Renal cortex interstitium (tissue), 11 donors: ENCODE data around the gene DENND4A. TPM values are rescaled to one million over a fixed set of nuclear protein-coding genes. Genes with fewer than 3 reads are reported as not detected.
"Not testable (repeated sequence)": the region's sequence is repeated elsewhere in the genome, so short reads cannot be mapped to it uniquely, and the experiment has no call there.

Experiments used
- DNase-seq, 11 donors: peaks; one replicate each; pipeline ENCODE4 v3.0.0-alpha.2; 2013; ENCODE audit warnings: low read depth in 9 of 11, low spot score in 4 of 11; ENCODE audit errors: extremely low read depth in 1 of 11
- polyA plus RNA-seq, 3 donors: library from polyadenylated mRNA; unstranded; fragments of 120-200 nt; gene quantifications; one replicate each; pipeline ENCODE4 v1.2.1, GENCODE V29; 2013; ENCODE audit not compliant: insufficient read length in 3 of 3

DENND4A gene
- polyA plus RNA-seq, 3 donors = 14.8 to 21.2 (median 17.0) TPM

DNA sequence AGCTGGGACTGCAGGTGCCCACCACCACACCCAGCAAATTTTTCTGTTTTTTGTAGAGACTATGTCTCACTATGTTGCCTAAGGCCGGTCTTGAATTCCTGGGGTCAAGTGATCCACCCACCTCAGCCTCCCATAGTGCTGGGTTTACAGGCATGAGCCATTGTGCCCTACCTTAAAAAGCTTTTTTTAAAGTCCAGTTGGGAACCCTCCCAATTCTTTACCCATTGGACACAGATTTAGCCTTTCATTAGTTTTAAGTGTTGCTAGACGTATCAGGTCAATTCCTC, 1.7 kb upstream of the DENND4A start:
- DNase-seq = no peak

DNA sequence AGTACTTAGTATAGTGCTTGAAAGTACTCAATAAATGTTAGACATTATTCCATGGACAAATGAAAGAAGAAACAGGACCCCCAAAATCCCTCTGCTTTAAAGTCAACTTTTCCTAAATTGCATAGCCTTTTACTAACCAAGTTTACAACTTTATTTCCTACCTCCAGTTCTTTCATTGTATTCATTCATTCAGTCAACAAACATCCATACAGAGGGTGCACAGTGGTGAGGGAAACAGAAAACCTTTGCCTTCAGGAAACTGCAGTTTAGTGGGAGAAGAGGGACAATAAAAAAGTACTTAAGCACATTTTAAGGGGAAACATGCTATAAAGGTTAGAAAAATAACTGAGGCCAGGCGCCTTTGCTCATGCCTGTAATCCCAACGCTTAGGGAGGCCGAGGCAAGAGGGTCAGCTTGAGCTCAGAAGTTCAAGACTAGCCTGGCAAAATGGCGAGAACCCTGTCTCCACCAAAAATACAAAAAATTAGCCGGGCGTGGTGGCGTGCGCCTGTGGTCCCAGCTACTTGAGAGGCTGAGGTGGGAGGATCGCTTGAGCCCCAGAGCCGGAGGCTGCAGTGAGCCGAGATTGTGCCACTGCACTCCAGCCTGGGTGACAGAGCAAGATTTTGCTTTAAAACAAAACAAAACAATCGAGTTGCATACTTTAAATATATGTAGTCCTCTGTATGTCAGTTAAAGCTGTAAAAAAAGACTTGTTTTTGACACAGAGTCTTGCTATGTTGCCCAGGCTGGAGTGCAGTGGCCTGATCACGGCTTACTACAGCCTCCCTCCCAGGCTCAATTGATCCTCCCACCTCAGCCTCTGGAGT, 1.1 kb upstream of the DENND4A start:
- no peak for DNase-seq

DNA sequence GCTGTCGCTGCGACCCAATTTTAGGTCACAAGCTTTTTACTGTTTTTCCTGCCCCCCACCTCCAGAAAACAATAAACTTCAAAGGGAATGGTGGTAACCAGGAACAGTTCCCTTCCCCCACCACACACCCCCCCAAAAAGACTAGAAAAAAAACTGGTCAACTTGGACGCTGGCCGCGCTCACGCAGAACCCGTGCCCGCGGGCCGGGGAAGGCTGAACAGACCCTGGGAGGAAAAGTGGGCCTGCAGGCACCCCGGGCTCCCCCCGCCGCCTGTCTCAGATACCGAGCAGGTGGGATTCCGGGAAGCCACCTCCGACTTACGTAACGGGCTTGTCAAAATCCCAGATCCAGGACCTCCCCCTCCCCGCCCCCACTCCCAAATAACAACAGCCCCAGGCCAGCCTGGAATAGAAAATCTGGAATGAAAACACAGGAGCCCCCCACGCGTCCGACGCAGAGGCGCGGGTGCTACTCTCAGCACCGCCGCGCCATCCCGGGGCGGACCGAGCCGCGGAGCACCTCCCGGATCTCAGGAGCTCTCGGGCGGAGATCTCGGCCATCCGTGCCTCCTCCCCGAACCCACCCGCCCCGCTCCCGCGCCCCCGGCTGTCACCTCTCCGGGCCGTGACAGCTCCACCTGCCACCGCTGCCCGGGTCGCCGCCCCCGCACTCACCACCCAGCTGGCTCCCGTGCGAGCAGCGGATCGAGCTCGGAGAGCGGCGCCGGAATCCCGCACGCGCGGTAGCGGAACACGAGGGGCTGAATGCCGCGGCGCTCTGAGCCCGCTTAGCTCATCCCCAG, 557 bp downstream of the DENND4A start:
- DNase-seq = peak; percentile 29 to 71 (median 59)

DNA sequence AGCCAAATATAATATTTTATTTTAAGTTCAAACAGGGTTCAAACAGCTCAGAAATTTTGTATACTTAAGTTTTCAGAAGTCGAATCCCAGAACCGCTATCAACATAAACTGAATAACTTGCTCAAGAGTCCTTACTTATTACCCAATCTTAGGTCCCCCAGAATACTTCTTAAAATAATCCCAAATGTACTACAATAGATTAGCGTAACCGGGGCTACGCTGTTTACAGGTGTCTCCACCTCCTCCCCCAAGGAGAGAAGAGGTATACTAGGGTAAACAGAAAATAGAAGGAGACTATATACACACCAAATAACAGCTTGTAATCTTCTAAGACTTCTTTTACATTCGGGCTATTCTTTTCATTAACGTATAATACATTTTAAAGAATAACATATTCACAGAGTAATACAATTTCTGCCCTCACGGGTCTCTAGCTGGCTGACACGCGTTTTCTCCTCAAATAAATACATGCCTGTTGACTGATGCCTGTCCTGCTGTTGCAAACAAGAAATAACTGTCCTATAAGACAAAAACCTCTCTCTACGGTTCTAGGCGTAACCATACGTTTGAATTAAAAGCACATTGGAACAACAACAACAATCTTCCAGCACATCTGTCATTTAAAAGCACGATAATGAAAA, 1.3 kb downstream of the DENND4A start:
- peak in 8 of 11 donors; percentile 6 to 36 (median 13) for DNase-seq

DNA sequence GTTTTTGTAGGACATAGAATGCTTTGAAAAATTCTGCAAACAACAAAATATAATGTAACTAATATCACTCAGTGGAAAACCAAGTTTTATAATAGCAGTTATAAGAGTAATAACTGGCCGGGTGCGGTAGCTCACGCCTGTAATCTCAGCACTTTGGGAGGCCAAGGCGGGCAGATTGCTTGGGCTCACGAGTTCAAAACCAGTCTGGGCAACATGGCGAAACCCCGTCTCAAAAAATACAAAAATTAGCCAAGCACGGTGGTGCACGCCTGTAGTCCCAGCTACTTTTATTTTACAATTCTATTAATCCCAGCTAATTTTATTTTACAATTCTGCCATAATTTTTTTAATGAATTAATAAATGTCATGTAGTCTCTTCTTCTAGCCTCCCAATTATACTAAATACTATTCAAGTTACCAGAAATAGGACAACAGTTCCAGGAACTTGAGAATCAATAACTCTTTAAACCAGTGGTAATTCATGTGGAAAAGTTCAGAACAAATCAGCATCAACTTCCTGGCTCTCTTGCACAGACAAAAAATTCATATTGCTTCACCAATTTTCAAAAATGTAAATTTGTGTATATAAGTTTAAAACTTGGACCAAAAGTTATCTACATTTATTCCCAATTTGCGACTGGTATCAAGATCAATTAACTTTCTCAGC, 2.2 kb downstream of the DENND4A start:
- DNase-seq = peak in 1 of 11 donors; percentile 17

DNA sequence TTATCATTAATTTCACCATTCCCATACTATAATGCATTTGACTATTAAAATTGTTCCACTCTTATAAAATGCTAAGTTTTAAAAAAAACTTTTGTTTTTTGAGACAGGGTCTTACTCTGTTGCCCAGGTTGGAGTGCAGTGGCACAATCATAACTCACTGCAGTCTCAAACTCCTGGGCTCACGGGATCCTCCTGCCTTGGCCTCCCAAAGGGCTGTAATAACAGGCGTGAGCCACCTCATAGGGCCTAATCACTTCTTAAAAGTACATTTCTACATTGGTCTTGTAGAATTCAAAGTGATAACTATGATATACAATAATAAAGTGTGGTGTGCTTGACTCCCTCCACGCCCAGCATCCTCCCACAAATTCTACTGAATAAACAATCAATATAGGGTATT, 3.0 kb downstream of the DENND4A start:
- no peak for DNase-seq

DNA sequence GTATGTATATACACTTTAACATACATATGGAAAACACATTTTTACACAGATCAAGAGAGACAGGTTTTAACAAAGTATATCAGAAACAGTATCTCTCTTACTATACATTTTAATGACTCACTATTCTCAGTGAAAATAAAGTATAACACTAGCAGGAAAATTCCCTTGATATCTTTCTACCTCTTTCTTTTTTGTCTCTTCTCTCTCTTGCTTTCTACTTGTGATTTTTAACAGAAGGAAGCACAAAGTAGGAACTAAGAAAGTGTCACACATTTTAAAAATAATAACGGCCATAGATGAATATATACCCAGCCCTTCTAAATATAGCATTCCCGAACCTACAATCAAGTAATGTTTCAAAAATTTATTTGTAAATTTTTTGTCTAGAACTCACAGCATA, 4.8 kb downstream of the DENND4A start:
- DNase-seq = no peak

DNA sequence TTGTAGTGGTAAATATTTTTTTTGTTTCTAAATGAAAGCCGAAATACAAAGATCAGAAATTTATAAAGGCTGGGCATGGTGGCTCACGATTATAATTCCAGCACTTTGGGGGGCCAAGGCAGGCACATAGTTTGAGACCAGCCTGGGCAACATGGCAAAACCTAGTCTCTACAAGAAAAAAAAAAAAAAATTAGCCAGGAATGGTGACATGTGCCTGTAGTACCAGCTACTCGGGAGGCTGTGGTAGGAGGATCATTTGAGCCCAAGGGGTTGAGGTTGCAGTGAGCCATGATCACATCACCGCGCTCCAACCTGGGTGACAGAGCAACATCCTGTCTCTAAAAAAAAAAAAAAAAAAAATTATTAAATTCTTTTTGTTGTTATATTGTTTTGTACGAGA, 6.9 kb downstream of the DENND4A start:
- DNase-seq = no peak

DNA sequence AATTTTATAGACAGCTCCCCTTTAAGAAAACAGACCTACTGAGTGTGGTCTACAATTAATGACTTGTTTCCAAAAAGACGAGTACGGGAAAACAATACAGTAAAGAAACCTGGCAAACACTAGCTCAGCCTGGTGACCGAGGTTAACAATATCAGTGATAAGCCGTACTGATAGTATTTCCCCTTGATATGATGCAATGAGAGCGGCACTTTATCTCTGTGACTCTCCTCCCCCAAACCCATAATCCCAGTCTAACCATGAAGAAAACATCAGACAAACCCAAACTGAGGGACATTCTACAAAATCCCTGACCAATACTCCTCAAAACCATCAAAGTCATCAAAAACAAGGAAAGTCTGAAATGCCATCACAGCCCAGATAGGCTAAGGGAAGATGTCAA, 8.2 kb downstream of the DENND4A start:
- no peak for DNase-seq

DNA sequence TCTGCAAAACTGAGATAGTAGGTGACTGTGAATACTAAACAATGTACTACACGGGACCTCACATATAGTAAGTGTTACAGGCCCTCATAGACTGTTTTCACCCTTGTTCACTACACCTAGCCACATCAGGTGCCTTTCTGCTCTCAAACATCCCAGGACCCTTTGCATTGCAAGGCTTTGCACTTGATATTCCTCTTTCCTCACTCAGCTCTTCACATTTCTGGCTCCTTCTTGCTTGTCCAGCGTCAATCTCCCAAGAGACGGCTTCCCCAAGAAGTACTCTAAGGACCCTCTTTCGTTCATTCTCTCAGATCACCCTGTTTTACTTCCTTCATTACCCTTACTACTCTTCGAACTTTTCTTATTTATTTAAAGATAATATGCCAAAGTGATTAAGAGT, 10.0 kb downstream of the DENND4A start:
- DNase-seq = no peak

DNA sequence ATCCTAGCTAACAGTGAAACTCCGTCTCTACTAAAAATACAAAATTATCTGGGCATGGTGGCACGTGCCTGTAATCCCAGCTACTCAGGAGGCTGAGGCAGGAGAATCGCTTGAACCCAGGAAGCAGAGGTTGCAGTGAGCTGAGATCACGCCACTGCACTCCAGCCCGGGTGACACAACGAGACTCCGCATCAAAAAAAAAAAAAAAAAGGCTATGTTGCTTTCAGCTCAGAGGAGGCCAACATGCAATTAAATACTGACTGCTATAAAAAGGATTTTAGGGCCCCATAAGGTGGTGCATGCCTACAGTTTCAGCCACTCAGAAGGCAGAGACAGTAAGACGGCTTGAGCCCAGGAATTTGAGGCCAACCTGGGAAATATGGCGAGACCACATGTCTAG, 13.4 kb downstream of the DENND4A start:
- not testable (repeated sequence) for DNase-seq

DNA sequence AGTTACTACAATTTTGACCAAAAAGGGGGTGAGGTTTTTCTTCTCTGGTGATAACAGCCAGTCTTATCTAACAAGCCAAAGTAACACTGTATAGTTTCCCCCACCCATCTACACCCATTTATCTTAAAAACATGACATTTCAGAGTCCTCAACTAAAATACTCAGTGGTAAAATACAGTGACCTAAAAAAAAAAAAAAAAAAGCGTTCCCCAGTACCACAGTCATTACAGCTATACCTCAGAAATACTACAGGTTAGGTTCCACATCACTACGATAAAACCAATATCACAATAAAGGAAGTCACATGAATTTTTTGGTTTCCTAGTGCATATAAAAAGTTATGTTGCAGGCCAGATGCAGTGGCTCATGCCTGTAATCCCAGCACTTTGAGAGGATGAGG, 13.8 kb downstream of the DENND4A start:
- no peak for DNase-seq

DNA sequence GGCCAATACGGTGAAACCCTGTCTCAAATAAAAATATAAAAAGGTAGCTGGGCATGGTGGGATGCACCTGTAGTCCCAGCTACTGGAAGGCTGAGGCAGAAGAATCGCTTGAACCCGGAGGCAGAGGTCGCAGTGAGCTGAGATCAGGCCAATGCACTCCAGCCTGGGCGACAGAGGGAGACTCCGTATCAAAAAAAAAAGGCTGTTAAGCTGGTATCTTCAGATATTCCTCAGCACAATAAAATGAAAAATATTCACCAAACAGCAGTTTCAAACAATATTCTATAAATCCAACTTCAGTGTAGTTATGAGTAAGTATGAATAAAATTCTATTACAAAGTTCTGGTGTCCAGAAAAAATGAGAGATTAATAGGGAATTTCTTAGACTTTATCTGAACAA, 14.2 kb downstream of the DENND4A start:
- DNase-seq = no peak

DNA sequence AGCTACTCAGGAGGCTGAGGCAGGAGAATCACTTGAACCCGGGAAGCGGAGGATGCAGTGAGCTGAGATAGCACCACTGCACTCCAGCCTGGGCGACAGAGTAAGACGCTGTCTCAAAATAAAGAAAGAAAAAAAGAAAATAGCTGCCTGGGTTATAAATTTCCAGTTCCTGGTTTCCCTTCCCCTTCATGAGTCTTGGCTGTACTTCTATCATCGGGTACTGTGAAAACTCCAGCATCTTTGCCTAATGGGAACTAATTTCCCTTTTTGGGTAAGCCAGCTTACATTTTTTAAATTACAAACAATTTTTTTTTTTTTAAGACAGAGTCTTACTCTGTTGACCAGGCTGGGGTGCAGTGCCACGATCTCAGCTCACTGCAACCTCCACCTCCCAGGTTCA, 15.0 kb downstream of the DENND4A start:
- no peak for DNase-seq

DNA sequence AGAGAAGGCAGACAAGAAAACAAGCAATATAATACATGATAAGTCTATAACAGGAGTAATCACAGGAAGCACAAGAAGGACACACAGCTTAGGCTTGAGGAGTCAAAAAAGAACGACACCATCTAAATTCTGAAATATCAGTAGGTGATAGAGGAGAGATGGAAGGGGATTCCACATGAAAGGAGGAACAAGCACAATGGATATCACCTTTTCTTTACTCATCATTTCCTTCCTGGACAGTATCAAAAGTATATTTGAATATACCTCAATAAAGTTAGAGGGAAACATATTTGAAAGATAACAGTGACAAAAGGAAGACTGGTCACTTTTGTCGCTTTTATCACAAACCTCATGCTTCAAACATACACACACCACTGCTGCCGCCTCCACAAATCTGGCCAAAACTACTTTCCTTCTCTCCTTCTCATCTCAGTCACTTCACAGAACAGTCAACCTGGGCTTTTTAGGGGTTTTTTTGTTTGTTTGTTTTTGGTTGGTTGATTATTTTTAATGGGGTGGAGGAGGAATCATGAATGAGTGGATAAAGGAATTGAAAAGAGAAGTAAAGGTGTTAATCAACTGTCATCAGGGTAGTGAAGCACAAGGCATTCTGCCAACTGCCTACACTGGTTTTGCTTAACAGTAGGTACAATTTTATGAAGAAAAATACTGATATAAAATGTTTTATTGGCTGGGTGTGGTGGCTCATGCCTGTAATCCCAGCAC, 18.5 kb downstream of the DENND4A start:
- DNase-seq = no peak

DNA sequence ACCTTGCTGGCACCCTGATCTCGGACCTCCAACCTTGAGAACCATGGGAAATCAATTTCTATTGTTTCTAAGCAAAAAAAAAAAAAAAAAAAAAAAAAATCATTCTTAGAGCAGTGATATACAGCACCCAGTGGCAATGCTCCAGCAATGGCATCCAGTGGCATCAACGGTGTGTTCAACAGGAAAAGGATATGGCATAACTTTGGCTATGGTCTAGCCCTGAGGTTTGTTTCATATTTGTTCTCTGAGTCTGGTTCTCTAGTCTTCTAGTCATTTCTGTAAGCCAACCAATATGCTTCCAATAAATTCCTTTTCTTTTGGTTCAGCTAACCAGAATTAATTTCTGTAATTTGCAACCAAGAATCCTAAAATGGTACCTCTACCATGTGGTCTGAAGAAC, 19.2 kb downstream of the DENND4A start:
- DNase-seq = no peak

DNA sequence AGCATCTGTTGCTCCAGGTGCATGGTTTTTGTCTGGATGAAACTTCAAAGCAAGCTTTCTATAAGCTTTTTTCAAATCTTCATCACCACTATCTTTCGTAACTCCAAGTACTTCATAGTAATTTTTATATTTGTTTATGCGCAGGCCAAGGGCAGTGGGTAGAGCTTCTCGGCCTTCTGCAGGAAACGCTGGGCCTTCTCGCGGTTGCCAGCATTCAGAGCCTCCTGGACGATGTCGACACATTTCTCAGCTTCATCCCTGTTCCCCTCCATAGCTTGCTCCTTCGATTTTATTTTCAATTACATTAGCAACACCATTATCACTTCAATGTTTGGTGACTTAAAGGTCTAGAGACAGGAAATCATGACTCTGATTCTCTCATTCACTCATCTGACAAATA, 20.2 kb downstream of the DENND4A start:
- no peak for DNase-seq

DNA sequence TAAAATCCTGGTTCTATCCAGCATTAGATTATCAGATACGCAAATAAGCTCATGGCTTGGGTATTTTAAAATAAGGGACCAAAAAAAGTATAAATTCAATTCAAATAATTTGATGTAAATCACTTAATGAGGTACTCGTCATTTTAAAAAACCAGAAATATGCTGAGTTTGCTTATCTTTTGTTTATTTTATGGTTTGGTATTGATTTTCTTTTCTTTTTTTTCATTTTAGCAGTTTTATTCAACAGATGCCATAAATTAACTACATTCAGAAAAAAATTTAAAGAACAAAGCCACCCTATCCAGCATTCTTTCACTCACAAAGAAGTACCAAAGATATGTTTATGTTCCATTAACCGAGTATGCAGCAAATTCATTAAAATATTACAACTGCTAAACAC, 22.6 kb downstream of the DENND4A start:
- DNase-seq = no peak

DNA sequence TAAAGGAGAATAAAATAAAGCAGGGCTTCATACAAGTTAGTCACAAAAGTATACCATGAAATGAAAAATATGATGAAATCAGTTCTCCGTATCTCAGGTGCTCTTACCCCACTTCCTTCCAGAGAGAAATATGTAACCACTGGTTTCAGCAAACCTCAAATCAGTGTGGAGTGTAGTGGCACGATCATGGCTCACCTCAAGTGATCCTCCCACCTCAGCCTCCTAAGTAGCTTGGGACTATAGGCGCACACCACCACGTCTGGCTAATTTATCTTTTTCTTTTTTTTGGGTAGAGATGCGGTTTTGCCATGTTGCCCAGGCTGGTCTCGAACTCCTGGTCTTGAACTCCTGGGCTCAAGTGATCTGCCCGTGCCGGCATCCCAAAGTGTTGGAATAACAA, 24.2 kb downstream of the DENND4A start:
- no peak for DNase-seq
